Measurements from ENCODE around the gene RAD50. TPM values are rescaled to one million over a fixed set of nuclear protein-coding genes. Genes with fewer than 3 reads are reported as not detected.
"Not testable (repeated sequence)": the region's sequence is repeated elsewhere in the genome, so short reads cannot be mapped to it uniquely, and the experiment has no call there.

RAD50 gene
- total RNA-seq, 1 donor from 2014 or later: 26.9 TPM

DNA sequence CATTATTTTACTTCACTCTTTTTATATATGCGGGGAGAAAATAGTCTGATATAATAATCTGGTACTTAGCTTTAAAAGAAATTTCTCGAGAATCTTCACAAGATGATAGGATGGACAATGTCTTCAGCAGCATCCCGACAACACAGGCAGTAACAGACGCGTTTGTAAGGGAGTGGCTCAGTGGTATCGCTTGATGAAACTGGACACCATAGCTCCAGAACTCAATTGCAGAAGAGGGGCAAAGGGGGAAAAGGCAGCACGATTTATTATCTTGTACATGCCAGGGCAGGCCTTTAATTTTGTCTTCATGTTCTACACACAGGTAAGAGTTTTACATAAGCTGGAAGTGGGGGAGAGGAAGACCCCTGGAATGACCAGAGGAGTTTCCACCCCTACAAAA lies 132.7 kb downstream of the RAD50 start:
- FAIRE-seq: no peak
- DNase-seq (ENCODE audit: low spot score in 2 of 2): no peak

DNA sequence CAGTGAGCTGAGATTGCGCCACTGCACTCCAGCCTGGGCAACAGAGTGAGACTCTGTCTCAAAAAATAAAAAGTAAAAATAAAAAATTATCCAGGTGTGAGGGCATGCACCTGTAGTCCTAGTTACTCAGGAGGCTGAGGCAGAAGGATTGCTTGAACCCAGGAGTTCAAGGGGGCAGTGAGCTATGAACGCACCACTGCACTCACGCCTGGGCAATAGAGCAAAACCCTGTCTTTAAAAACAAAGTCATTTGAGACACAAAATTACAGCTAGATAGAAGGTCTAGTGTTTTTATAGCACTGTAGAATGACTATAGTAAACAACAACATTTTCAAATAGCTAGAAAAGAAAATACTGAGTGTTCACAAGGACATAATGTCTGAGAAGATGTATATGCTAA lies 133.4 kb downstream of the RAD50 start:
- DNase-seq (ENCODE audit: low spot score in 2 of 2) (no peak), FAIRE-seq (no peak)

DNA sequence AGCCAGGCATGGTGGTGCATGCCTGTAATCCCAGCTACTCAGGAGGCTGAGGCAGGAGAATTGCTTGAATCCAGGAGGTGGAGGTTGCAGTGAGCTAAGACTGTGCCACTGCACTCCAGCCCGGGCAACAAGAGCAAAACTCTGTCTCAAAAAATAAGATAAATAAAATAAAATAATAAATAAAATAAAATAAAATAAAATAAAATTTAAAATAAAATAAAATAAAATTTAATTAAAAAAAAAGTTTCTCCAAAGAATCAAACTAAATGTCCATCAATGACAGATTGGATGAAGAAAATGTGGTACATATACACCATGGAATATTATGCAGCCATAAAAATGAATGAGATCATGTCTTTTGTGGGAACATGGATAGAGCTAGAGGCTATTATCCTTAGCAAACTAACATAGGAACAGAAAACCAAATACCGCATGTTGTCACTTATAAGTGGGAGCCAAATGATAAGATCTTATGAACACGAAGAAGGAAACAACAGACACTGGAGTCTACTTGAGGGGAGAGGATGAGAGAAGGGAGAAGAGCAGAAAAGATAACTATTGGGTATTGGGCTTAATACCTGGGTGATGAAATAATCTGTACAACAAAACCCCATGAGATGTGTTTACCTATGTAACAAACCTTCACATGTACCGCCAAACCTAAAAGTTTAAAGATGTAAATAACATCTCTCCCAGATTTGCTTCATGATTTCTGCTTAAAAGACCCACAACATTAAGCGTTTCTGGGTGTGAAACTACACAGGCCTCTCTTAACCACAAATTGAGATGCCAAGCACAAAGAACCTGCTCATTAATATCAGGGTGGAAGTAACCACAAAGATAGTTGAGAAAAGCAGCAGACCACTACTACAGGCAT lies 135.2 kb downstream of the RAD50 start:
- not testable (repeated sequence) for DNase-seq (ENCODE audit: low spot score in 2 of 2)
- FAIRE-seq: peak; percentile 69

DNA sequence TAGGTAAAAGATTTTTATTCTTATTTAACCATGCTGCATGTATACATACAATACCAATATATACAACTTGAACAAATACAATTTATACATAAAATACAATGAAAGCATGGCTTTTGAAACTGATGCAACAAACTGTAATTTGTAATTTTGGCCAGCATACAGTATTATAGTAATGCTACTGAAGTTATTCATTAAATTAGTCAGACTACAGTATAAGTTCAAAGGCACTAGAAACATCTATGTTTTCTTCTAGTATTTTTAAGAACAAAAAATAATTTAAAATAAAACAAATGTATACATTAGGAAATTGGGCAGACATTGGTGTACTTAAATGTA lies 135.8 kb downstream of the RAD50 start:
- FAIRE-seq: no peak

More for the DNA sequence above, 135.8 kb downstream of the RAD50 start:
- no peak for DNase-seq (ENCODE audit: low spot score in 2 of 2)

Other genes starting within 250 kb of the RAD50 start
- 6.5 TPM for gene SLC22A5, start 187.3 kb upstream of the RAD50 start, total RNA-seq
- gene IRF1, start 66.2 kb upstream of the RAD50 start, total RNA-seq: 1.2 TPM
- gene IL5, start 13.5 kb upstream of the RAD50 start, total RNA-seq: not detected
- not detected for gene IL13, start 101.2 kb downstream of the RAD50 start, total RNA-seq
- gene IL4, start 117.0 kb downstream of the RAD50 start, total RNA-seq: not detected
- 95.8 TPM for gene KIF3A, start 180.6 kb downstream of the RAD50 start, total RNA-seq
- 1.6 TPM for gene CCNI2, start 190.4 kb downstream of the RAD50 start, total RNA-seq
- 28.1 TPM for gene SEPTIN8, start 220.3 kb downstream of the RAD50 start, total RNA-seq

All from frontal cortex (tissue), 4 donors.